NCI-H524 treated with DMSO at 0.1 percent for 48 hours (cell line): ENCODE data around the gene ANGPTL7.
"Not testable (repeated sequence)": the region's sequence is repeated elsewhere in the genome, so short reads cannot be mapped to it uniquely, and the experiment has no call there.

Experiments used
- DNase-seq: peaks from one replicate; lab custom pipeline; 2025; lab: John Stamatoyannopoulos, UW

ANGPTL7 gene

GRCh38 chr1:11188858-11189451 lies at the start of gene ANGPTL7:
Gene ANGPTL7, plus strand, starts transcription at chr1:11189355. Its CDS starts 225 bp downstream, at chr1:11189580.
- DNase-seq: no peak

- no peak for DNase-seq
Measured at GRCh38 chr1:11142618-11143391, 46.4 kb upstream of the ANGPTL7 start.

- DNase-seq: no peak
Measured at GRCh38 chr1:11143401-11143800, 45.8 kb upstream of the ANGPTL7 start.

GRCh38 chr1:11143907-11144306 lies 45.2 kb upstream of the ANGPTL7 start:
- DNase-seq: no peak

- no peak for DNase-seq
Measured at GRCh38 chr1:11144570-11145256, 44.4 kb upstream of the ANGPTL7 start.

GRCh38 chr1:11145741-11146140 lies 43.4 kb upstream of the ANGPTL7 start:
- DNase-seq: no peak

GRCh38 chr1:11147197-11147770 lies 41.9 kb upstream of the ANGPTL7 start:
- DNase-seq: no peak

GRCh38 chr1:11150326-11150725 lies 38.8 kb upstream of the ANGPTL7 start:
- DNase-seq: no peak

- no peak for DNase-seq
Measured at GRCh38 chr1:11151114-11151513, 38.0 kb upstream of the ANGPTL7 start.

- no peak for DNase-seq
Measured at GRCh38 chr1:11151826-11152612, 37.1 kb upstream of the ANGPTL7 start.

- DNase-seq: no peak
Measured at GRCh38 chr1:11152755-11153154, 36.4 kb upstream of the ANGPTL7 start.

- DNase-seq: no peak
Measured at GRCh38 chr1:11153184-11153583, 36.0 kb upstream of the ANGPTL7 start.

- DNase-seq: no peak
Measured at GRCh38 chr1:11156441-11156840, 32.7 kb upstream of the ANGPTL7 start.

- no peak for DNase-seq
Measured at GRCh38 chr1:11156963-11157362, 32.2 kb upstream of the ANGPTL7 start.

- DNase-seq: peak; percentile 5
Measured at GRCh38 chr1:11157394-11157793, 31.8 kb upstream of the ANGPTL7 start.

GRCh38 chr1:11157867-11158266 lies 31.3 kb upstream of the ANGPTL7 start:
- peak; percentile 34 for DNase-seq

GRCh38 chr1:11158291-11158690 lies 30.9 kb upstream of the ANGPTL7 start:
- DNase-seq: no peak

GRCh38 chr1:11158720-11159321 lies 30.3 kb upstream of the ANGPTL7 start:
- no peak for DNase-seq

GRCh38 chr1:11162752-11163151 lies 26.4 kb upstream of the ANGPTL7 start:
- DNase-seq: not testable (repeated sequence)

- not testable (repeated sequence) for DNase-seq
Measured at GRCh38 chr1:11166744-11167143, 22.4 kb upstream of the ANGPTL7 start.

- DNase-seq: no peak
Measured at GRCh38 chr1:11168731-11169130, 20.4 kb upstream of the ANGPTL7 start.
